HepG2 (cell line): ENCODE data around the gene SDK1. TPM values are rescaled to one million over a fixed set of nuclear protein-coding genes. Genes with fewer than 3 reads are reported as not detected.

Experiments
- ATF6 ChIP-seq: sonication (generic); formaldehyde crosslinking; conservative IDR thresholded peaks from 2 replicates; pipeline ENCODE4 v1.4.0; 2020; ENCODE audit warnings: missing genetic modification reagents
- CREM ChIP-seq, 2 experiments: sonication (generic) in 1 of 2; formaldehyde crosslinking in 1 of 2; IDR thresholded peaks; 2 replicates each; pipeline versions ENCODE4 v1.4.0 to v1.6.1; 2016 to 2020; ENCODE audit warnings: antibody characterized with exemption in 1 of 2, mild to moderate bottlenecking in 1 of 2, missing genetic modification reagents in 1 of 2
- RCOR2 ChIP-seq: IDR thresholded peaks from 2 replicates; pipeline ENCODE4 v1.6.1; 2016; ENCODE audit warnings: missing biosample characterization, missing genetic modification reagents
- ZNF407 ChIP-seq: sonication (generic); formaldehyde crosslinking; IDR thresholded peaks from one replicate; pipeline ENCODE4 v1.5.1; 2020; ENCODE audit warnings: mild to moderate bottlenecking, missing genetic modification reagents; ENCODE audit errors: not compliant biosample characterization
- polyA plus RNA-seq, 8 experiments: library from polyadenylated mRNA; depleted of rRNA in 3 of 8; stranded (reverse) in 7 of 8; unstranded in 1 of 8; fragments of >200 nt; fragmentation: Illumina TruSeq in 4 of 8; extraction: Trizol in 4 of 8; gene quantifications; 2 replicates each; pipeline versions ENCODE4 v1.2.1 to v1.2.3, GENCODE V29; 2011 to 2016; ENCODE audit warnings: low read depth in 4 of 8, missing spikeins in 1 of 8, mixed read lengths in 1 of 8; ENCODE audit not compliant: insufficient read depth in 1 of 8
- total RNA-seq, 5 experiments: library from RNA; depleted of rRNA; stranded (reverse); fragments of >200 nt; fragmentation: Illumina TruSeq; extraction: Trizol; gene quantifications; 2 replicates each; pipeline ENCODE4 v1.2.3, GENCODE V29; 2016; ENCODE audit warnings: low read depth in 1 of 5

Gene SDK1
- total and polyA plus RNA-seq, 2 of the 13 experiments (the other 11 are each of a cell fraction or from before 2014, with no cell fraction given): 0.35 to 2.4 TPM

- TF ChIP-seq ZNF407 (CRISPR knock-in tag) (no peak), ATF6 (no peak), CREM (IDR thresholded peaks at IDR 0.05) (no peak), CREM (CRISPR knock-in tag; IDR thresholded peaks at IDR 0.05) (no peak), RCOR2 (CRISPR knock-in tag) (no peak)
These were observed 239.6 kb downstream of the SDK1 start (continued) for GRCh38 chr7:3540456-3541220.
